ENCODE data around the gene SNX2. TPM values are rescaled to one million over a fixed set of nuclear protein-coding genes. Genes with fewer than 3 reads are reported as not detected.

The SNX2 gene
- total RNA-seq, 2 donors from 2014 or later = 69.7 to 82.8 TPM

GRCh38 chr5:122788371-122788770, 13.5 kb downstream of the SNX2 start:
- DNase-seq (ENCODE audit: low spot score) (no peak), ATAC-seq (ENCODE audit: insufficient number of reproducible peaks, low FRiP score, low read depth) (no peak)
- no peak overlapping the region for H3K27ac ChIP-seq
- peaks cover 2% of the 10 kb centered on the region for H3K36me3 ChIP-seq
- H3K4me3 ChIP-seq = no peak overlapping the region
- peaks cover 0 to 6% of the 10 kb centered on the region in 2 donors for H3K4me1 ChIP-seq (ENCODE audit: control insufficient read depth in 1 of 2, low read depth in 2 of 2)
- H3K27me3 ChIP-seq (replicated peaks; ENCODE audit: insufficient read depth) = no peaks in the 10 kb centered on the region
- no peak for TF ChIP-seq CTCF (IDR thresholded peaks at IDR 0.05)
- peaks cover 4% of the 10 kb centered on the region for H3K9me3 ChIP-seq

- no peaks in the 10 kb centered on the region for H3K27me3 ChIP-seq (replicated peaks; ENCODE audit: insufficient read depth)
- peaks cover 2% of the 10 kb centered on the region for H3K36me3 ChIP-seq
- DNase-seq (ENCODE audit: low spot score) (no peak), ATAC-seq (ENCODE audit: insufficient number of reproducible peaks, low FRiP score, low read depth) (no peak)
- H3K4me1 ChIP-seq (ENCODE audit: control insufficient read depth in 1 of 2, low read depth in 2 of 2) = peaks cover 0 to 6% of the 10 kb centered on the region in 2 donors
- H3K4me3 ChIP-seq = no peak overlapping the region
- TF ChIP-seq CTCF (IDR thresholded peaks at IDR 0.05) = no peak
- peaks cover 4% of the 10 kb centered on the region for H3K9me3 ChIP-seq
- H3K27ac ChIP-seq = no peak overlapping the region
Observed at GRCh38 chr5:122788996-122789395, 14.1 kb downstream of the SNX2 start.

GRCh38 chr5:122789461-122790171, 14.7 kb downstream of the SNX2 start:
- Histone ChIP-seq H3K27ac (no peak overlapping the region), H3K27me3 (replicated peaks; ENCODE audit: insufficient read depth) (no peaks in the 10 kb centered on the region), H3K4me1 (ENCODE audit: control insufficient read depth in 1 of 2, low read depth in 2 of 2) (peaks cover 0 to 6% of the 10 kb centered on the region in 2 donors), H3K36me3 (peaks cover 2% of the 10 kb centered on the region), H3K9me3 (peaks cover 4% of the 10 kb centered on the region), H3K4me3 (no peak overlapping the region)
- TF ChIP-seq CTCF (IDR thresholded peaks at IDR 0.05) = no peak
- ATAC-seq (ENCODE audit: insufficient number of reproducible peaks, low FRiP score, low read depth) (no peak), DNase-seq (ENCODE audit: low spot score) (no peak)

- DNase-seq (ENCODE audit: low spot score) = no peak
Observed at GRCh38 chr5:122790354-122791103, 15.6 kb downstream of the SNX2 start.

More at GRCh38 chr5:122790354-122791103, 15.6 kb downstream of the SNX2 start:
- no peak overlapping the region for H3K27ac ChIP-seq
- no peaks in the 10 kb centered on the region for H3K27me3 ChIP-seq (replicated peaks; ENCODE audit: insufficient read depth)
- H3K36me3 ChIP-seq = peaks cover 5% of the 10 kb centered on the region
- no peak for TF ChIP-seq CTCF (IDR thresholded peaks at IDR 0.05)
- peaks cover 0 to 11% of the 10 kb centered on the region in 2 donors for H3K4me1 ChIP-seq (ENCODE audit: control insufficient read depth in 1 of 2, low read depth in 2 of 2)
- H3K9me3 ChIP-seq = peaks cover under 1% of the 10 kb centered on the region
- no peak for ATAC-seq (ENCODE audit: insufficient number of reproducible peaks, low FRiP score, low read depth)
- no peak overlapping the region for H3K4me3 ChIP-seq

All from thoracic aorta (tissue), 2 donors.